Subcutaneous abdominal adipose tissue (tissue), 5 donors: ENCODE results near the gene SEPTIN8.

Source experiments
- H3K27ac ChIP-seq: one replicate; pipeline ENCODE4 v1.7.0; 2013; ENCODE audit warnings: low read depth, mild to moderate bottlenecking, inconsistent platforms, low read length, moderate library complexity
- H3K27me3 ChIP-seq, 5 donors: one replicate each; pipeline ENCODE4 v1.7.0; 2013; ENCODE audit warnings: low read length in 5 of 5, inconsistent platforms in 1 of 5; ENCODE audit not compliant: control insufficient read depth in 5 of 5, insufficient read depth in 4 of 5
- H3K36me3 ChIP-seq, 5 donors: one replicate each; pipeline ENCODE4 v1.7.0; 2013; ENCODE audit warnings: low read length in 5 of 5; ENCODE audit not compliant: control insufficient read depth in 5 of 5, insufficient read depth in 5 of 5
- H3K4me1 ChIP-seq, 5 donors: one replicate each; pipeline ENCODE4 v1.7.0; 2013; ENCODE audit warnings: low read length in 5 of 5, mild to moderate bottlenecking in 3 of 5, moderate library complexity in 1 of 5; ENCODE audit not compliant: control insufficient read depth in 5 of 5, insufficient read depth in 5 of 5
- H3K4me3 ChIP-seq, 5 donors: one replicate each; pipeline ENCODE4 v1.7.0; 2013; ENCODE audit warnings: low read length in 5 of 5, low read depth in 1 of 5
- H3K9ac ChIP-seq, 5 donors: one replicate each; pipeline ENCODE4 v1.7.0; 2013; ENCODE audit warnings: low read length in 5 of 5, mild to moderate bottlenecking in 4 of 5, moderate library complexity in 3 of 5
- H3K9me3 ChIP-seq, 5 donors: one replicate each; pipeline ENCODE4 v1.7.0; 2013; ENCODE audit warnings: low read length in 5 of 5; ENCODE audit not compliant: control insufficient read depth in 5 of 5
- donor health status: healthy.
- donor health status: healthy.
- donor health status: healthy.
- donor health status: healthy.
- donor health status: healthy.

Gene SEPTIN8

DNA sequence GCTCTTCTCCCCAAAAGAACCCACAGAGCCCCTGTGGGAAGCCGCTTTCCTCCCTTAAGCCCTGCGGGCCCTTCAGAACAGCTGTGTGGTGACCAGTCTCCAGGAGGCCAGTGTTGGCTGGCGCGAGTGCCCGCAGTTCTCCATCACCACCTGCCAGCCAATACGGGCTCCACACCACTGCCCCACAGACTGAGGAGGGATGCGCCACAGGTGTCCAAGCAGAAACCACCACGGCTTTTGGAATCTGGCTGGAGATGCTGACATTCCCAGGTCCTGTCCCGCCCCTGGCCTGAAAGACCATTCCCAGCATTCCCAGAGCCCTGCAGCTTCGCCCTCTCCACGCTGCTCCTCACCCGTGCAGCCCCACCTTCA lies 17.0 kb downstream of the SEPTIN8 start:
- no peak overlapping the region for H3K4me3 ChIP-seq
- H3K36me3 ChIP-seq: peaks cover 3 to 82% (median 72%) of the 10 kb centered on the region in 5 donors
- H3K9me3 ChIP-seq: no peaks in the 10 kb centered on the region
- H3K4me1 ChIP-seq: peaks cover 0 to 7% (median 0%) of the 10 kb centered on the region in 5 donors
- no peaks in the 10 kb centered on the region for H3K27me3 ChIP-seq
- H3K9ac ChIP-seq: no peak overlapping the region
- H3K27ac ChIP-seq: no peak overlapping the region

DNA sequence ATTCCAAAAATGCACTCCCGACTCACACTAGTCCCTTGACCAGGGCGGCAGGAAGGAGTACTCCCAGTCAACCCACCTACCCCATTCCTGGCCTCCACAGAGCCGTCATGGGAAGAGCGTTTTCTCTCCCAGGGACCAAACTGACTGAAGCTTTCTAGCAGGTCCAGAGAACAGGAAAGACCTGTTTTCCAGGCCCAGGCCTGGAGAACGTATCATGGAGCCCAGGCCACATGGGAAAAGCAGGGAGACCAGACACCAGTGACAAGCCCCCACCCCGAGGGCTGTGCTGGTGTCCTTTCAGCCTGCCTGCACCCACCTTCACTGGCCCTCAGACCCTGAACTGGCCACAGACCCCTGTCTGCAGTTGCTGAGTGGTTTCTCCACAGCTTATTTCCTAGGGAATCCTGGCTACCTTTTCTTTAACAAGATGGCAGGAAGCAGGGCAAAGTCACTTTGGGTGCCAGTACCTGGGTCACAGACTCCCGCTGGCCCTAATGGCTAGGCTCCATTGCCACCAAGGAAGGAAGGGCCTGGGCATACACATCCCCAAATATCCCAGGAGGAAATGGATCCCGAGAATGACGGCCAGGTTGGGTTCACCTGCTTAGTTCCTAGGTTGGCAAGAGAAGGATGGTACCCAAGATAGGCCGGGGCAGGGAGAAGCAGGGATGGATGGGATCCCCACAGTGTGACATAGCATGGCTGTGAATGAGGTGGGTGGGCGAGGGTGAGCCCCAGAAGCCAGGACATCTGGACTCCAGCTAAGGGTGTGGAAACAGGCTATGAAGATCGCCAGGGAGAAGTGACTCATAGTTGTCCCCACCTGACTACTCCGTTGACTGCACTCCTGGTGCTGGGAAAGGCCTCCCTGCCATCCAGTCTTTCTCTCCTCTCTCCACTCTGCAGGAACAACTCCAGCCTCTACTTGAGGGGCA lies 17.7 kb downstream of the SEPTIN8 start:
- H3K36me3 ChIP-seq: peaks cover 3 to 76% (median 66%) of the 10 kb centered on the region in 5 donors
- H3K27me3 ChIP-seq: no peaks in the 10 kb centered on the region
- no peak overlapping the region for H3K4me3 ChIP-seq
- no peak overlapping the region for H3K9ac ChIP-seq
- peaks cover 0 to 7% (median 0%) of the 10 kb centered on the region in 5 donors for H3K4me1 ChIP-seq
- no peak overlapping the region for H3K27ac ChIP-seq
- H3K9me3 ChIP-seq: no peaks in the 10 kb centered on the region

DNA sequence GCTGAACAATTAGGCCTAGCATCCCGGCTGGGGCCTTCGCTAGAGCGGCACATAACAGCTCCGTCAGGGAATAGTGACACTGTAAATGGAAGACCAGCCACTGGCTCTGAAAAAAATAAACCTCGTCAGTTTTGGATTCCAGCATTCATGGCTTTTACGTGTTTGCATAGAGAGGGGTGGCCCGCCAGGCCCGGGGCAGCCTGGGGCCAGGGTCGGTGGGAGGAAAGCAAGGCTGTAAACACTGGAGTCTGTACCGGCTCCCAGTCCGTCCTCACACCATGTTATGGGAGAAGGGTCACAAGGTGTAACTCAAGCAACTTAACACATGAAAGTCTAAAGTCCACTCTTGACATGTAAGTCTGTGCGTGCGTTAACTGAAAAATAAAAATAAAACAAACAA lies 18.6 kb downstream of the SEPTIN8 start:
- Histone ChIP-seq H3K4me3 (no peak overlapping the region), H3K36me3 (peaks cover 3 to 67% (median 57%) of the 10 kb centered on the region in 5 donors), H3K9ac (no peak overlapping the region), H3K27me3 (no peaks in the 10 kb centered on the region), H3K9me3 (no peaks in the 10 kb centered on the region), H3K27ac (no peak overlapping the region), H3K4me1 (peaks cover 0 to 6% (median 0%) of the 10 kb centered on the region in 5 donors)

DNA sequence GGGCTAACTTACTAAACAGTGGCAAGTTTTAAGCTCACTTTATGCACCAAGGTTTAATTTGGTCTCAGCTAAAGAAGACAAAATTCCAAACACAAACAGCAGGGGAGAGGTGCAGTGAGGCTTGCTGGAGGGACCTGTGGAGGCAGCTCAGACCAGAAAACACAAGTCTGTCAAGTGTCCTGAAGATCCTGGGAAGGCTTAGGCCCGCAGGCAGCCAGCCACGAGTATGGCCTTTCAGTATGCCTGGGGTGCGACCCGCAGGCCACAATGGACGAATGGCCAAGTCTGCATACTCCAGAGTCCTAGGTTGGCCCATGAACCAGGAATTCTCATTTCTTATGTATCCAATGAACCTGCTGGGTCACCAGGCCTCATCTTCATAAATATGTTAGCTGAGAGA lies 20.5 kb downstream of the SEPTIN8 start:
- Histone ChIP-seq H3K4me3 (no peak overlapping the region), H3K27me3 (no peaks in the 10 kb centered on the region), H3K4me1 (peaks cover 0 to 5% (median 3%) of the 10 kb centered on the region in 5 donors), H3K9ac (no peak overlapping the region), H3K27ac (no peak overlapping the region), H3K36me3 (peaks cover 3 to 49% (median 42%) of the 10 kb centered on the region in 5 donors), H3K9me3 (no peaks in the 10 kb centered on the region)

DNA sequence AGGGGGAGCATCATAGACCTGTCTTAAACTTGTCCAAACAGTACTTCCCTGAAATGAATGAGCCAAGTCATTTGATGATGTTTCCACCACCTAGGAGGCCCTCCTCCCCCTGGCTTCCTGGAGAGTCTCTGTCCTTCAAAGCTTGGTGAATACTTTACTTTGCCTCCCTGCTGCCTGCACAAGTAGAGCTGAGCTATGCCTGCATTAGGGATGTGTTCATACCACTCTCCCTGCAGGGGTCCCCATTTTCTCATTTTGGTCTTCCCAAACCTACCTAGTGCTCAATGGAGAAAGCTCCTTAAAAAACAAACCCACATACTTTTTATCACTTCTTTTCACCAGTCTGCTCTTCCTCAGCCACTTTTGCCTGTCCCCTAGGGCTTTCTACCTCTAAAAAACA lies 22.1 kb downstream of the SEPTIN8 start:
- H3K27ac ChIP-seq: no peak overlapping the region
- no peaks in the 10 kb centered on the region for H3K27me3 ChIP-seq
- no peak overlapping the region for H3K4me3 ChIP-seq
- no peak overlapping the region for H3K9ac ChIP-seq
- H3K4me1 ChIP-seq: peaks cover 0 to 13% (median 5%) of the 10 kb centered on the region in 5 donors
- H3K9me3 ChIP-seq: no peaks in the 10 kb centered on the region
- peaks cover 3 to 33% (median 26%) of the 10 kb centered on the region in 5 donors for H3K36me3 ChIP-seq

DNA sequence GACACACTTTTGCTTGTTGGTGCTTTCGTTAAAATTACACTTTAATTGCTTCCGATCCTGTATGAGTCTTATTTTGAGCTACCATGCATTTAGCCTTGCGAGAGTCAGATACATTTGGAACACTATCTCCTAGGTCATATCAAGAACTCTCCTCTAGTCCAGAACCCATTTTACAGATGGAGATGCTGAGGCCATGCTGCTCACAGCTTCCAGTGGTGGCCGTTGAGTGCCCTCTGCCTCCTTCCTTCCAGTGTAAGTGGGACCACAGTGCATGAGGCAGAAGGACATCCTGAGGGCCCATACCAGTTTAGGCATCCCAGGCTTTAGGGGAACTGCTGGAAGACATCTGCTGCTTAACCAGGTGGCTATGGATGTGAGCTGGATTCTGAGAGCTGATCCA lies 22.9 kb downstream of the SEPTIN8 start:
- H3K9ac ChIP-seq: no peak overlapping the region
- no peaks in the 10 kb centered on the region for H3K9me3 ChIP-seq
- H3K27ac ChIP-seq: no peak overlapping the region
- no peaks in the 10 kb centered on the region for H3K27me3 ChIP-seq
- peaks cover 3 to 24% (median 18%) of the 10 kb centered on the region in 5 donors for H3K36me3 ChIP-seq
- H3K4me1 ChIP-seq: peaks cover 0 to 13% (median 5%) of the 10 kb centered on the region in 5 donors
- H3K4me3 ChIP-seq: no peak overlapping the region

DNA sequence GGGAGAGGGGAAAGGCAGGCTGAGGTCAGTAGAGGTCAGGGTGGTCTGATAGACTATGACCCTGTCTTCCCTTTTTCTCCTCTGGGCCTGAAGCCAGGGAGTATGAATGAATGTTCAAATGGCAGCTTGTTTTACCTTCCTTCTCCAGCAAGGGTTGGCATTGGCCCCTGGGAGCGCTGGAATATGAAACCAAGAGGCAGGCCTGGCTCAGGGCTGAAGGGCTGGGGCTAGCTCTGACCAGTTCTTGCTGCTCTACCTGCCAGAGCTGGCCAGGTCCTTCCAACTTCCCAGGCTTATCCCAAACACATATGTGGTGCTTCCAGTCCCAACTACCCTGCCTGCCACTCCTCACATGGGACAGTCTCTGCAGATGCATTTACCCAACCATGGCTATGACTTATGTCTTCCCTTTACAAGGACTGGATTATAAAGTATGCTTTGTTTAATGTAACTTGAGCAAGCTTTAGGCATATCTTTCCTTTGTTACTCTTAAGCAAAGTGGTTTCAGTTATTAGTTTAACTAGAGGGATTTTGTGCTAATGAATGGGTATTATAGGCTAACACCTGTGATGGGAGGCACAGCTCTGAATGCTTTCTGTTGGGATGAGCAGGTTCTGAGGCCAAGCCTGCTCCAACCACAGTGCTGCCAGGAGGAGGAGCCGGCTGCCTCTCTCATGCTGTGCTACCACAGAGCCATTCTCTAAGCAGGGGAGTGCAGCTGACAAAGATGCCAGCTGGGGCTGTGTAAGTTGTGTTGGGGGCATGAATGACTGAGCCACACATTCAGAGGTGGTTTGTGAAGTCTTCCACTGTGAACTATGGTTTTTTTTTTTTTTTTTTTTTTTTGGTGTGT lies 23.7 kb downstream of the SEPTIN8 start:
- Histone ChIP-seq H3K27me3 (no peaks in the 10 kb centered on the region), H3K9ac (no peak overlapping the region), H3K9me3 (no peaks in the 10 kb centered on the region), H3K4me3 (no peak overlapping the region), H3K36me3 (peaks cover 3 to 18% (median 13%) of the 10 kb centered on the region in 5 donors), H3K27ac (no peak overlapping the region), H3K4me1 (peaks cover 0 to 13% (median 5%) of the 10 kb centered on the region in 5 donors)

DNA sequence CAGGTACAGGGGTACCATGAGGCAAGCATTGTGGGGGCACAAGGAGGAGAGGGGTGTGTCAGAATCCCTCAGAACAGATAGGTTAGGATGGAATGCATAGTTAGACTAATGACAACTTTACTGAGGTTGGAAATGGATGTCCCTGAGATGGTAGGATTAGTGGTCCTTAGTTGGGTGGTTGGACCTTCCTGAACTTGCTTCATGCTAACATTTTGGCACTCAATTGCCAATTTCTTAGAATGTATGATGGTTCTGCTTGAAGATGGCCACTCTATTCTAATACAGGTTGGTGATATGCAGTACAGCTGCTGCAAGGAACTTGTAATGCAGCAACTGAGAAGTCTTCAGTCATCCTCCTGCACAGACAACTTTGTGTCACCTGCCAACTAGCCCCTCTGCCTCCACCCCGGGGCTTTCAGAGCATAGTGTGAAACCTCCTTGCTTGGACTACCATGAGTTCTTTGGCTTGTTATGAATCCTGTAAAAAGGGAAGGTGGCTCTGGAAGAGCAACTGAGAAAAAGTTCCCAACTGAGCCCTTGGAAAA lies 24.4 kb downstream of the SEPTIN8 start:
- Histone ChIP-seq H3K4me1 (peaks cover 0 to 13% (median 6%) of the 10 kb centered on the region in 5 donors), H3K9ac (no peak overlapping the region), H3K36me3 (peaks cover 2 to 11% (median 9%) of the 10 kb centered on the region in 5 donors), H3K4me3 (no peak overlapping the region), H3K9me3 (no peaks in the 10 kb centered on the region), H3K27ac (no peak overlapping the region), H3K27me3 (peaks cover 0 to 4% (median 3%) of the 10 kb centered on the region in 5 donors)

DNA sequence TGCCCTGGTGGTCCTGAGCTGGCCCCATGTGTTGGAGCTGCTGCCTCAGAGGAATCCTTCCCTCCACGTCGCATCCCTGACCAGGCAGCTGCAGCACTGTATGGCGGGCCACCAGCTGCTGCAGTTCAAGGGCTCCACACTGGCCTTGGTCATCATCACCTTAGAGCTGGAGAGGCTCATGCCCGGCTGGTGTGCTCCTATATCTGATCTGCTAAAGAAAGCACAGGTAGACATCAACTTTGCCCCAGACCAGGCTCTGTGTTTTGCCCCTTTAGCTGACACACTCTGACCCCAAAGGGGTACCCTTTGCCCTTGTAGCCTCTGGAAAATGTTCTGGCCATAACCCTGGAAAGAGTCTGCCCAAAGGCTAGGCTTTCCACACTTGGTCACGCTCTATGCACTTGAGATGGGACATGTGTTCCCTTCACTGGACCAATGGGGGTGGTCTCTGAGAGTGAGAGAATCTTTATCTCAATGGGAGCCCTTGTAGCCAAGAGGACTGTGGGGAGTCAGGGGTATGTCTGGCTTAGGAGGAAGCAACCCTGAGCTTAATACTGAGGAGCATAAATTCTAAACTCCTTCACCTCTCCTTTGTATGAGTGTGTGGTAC lies 25.0 kb downstream of the SEPTIN8 start:
- Histone ChIP-seq H3K27ac (no peak overlapping the region), H3K9me3 (no peaks in the 10 kb centered on the region), H3K36me3 (peaks cover 0 to 6% (median 5%) of the 10 kb centered on the region in 5 donors), H3K27me3 (peaks cover 0 to 9% (median 5%) of the 10 kb centered on the region in 5 donors), H3K4me1 (peaks cover 0 to 18% (median 12%) of the 10 kb centered on the region in 5 donors), H3K4me3 (no peak overlapping the region), H3K9ac (no peak overlapping the region)
